Measurements from ENCODE around the gene GJB2. TPM values are rescaled to one million over a fixed set of nuclear protein-coding genes. Genes with fewer than 3 reads are reported as not detected.
"Not testable (repeated sequence)": the region's sequence is repeated elsewhere in the genome, so short reads cannot be mapped to it uniquely, and the experiment has no call there.

The GJB2 gene
- total and polyA plus RNA-seq, 2 of the 8 experiments (the other 6 are each of a cell fraction or from before 2014, with no cell fraction given), result 0.20 to 0.21 TPM

DNA sequence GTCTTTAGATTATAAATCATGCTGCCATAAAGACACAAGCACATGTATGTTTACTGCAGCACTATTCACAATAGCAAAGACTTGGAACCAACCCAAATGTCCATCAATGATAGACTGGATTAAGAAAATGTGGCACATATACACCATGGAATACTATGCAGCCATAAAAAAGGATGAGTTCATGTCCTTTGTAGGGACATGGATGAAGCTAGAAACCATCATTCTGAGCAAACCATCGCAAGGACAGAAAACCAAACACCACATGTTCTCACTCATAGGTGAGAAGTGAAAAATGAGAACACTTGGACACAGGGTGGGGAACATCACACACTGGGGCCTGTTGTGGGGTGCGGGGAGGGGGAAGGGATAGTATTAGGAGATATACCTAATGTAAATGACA, 39.4 kb downstream of the GJB2 start:
- H3K4me3 ChIP-seq (ENCODE audit: extremely low read depth in 1 of 4, insufficient read depth in 2 of 4, low read depth in 3 of 4, low read length in 4 of 4); H3K4me1 ChIP-seq (replicated peaks in 1 of 4; ENCODE audit: control insufficient read depth in 3 of 4, insufficient read depth in 4 of 4, low read length in 3 of 4); H3K56ac ChIP-seq (replicated peaks; ENCODE audit: insufficient read length, low read depth, low read length); H3K9me3 ChIP-seq (ENCODE audit: insufficient read depth in 2 of 2, low read depth in 1 of 2, low read length in 1 of 2); H2BK12ac ChIP-seq (ENCODE audit: low read depth, low read length); H2AFZ ChIP-seq (ENCODE audit: low read length); H4K20me1 ChIP-seq (replicated peaks in 1 of 2; ENCODE audit: control insufficient read depth in 1 of 2, insufficient read depth in 2 of 2, low read length in 2 of 2); H2AK5ac ChIP-seq (ENCODE audit: low read depth, low read length); H3K79me2 ChIP-seq (ENCODE audit: control insufficient read depth in 1 of 2, insufficient read depth in 2 of 2, low read length in 2 of 2); H2BK15ac ChIP-seq (ENCODE audit: low read length); H3K36me3 ChIP-seq (ENCODE audit: control insufficient read depth in 2 of 4, insufficient read depth in 4 of 4, low read length in 3 of 4); H2BK5ac ChIP-seq (ENCODE audit: low read depth, low read length); H4K8ac ChIP-seq (ENCODE audit: extremely low read depth, insufficient read depth, low read length); H3K4ac ChIP-seq (replicated peaks; ENCODE audit: insufficient read length, low read depth, low read length); H3K9ac ChIP-seq (replicated peaks in 1 of 4; ENCODE audit: extremely low read depth in 1 of 4, low read depth in 3 of 4, low read length in 3 of 4); H3K23ac ChIP-seq (ENCODE audit: insufficient read length); DNase-seq (ENCODE audit: low read depth in 1 of 2, low spot score in 2 of 2); H3K14ac ChIP-seq (ENCODE audit: insufficient read length); H4K5ac ChIP-seq (ENCODE audit: insufficient read length, low read depth, low read length); H2BK120ac ChIP-seq (replicated peaks; ENCODE audit: low read depth, low read length); H4K91ac ChIP-seq (replicated peaks; ENCODE audit: insufficient read length, low read length); POLR2A ChIA-PET (ENCODE audit: partially characterized antibody); H3K4me2 ChIP-seq (ENCODE audit: insufficient read depth in 1 of 2, low read depth in 2 of 2, low read length in 2 of 2); H3K27ac ChIP-seq (ENCODE audit: low read depth, low read length); H3K79me1 ChIP-seq (ENCODE audit: low read depth, low read length); H2BK20ac ChIP-seq (ENCODE audit: low read length); H3K27me3 ChIP-seq (replicated peaks in 1 of 4; ENCODE audit: control insufficient read depth in 3 of 4, extremely low read depth in 1 of 4, insufficient read depth in 3 of 4, low read length in 3 of 4); H3K18ac ChIP-seq (ENCODE audit: extremely low read depth, low read length); H3K23me2 ChIP-seq (ENCODE audit: low read depth, low read length); FAIRE-seq: not testable (repeated sequence)
- WGBS, 2 experiments (ENCODE audit: extremely low coverage in 1 of 2, insufficient coverage in 1 of 2, insufficient read length in 1 of 2, insufficient replicate concordance in 2 of 2, low coverage in 1 of 2, low lambda C conversion rate in 2 of 2, missing lambda C conversion rate in 1 of 2), result 91% methylated on average over 2 of the region's 2 CpGs; no CpG with 5 or more reads in 1 of the 2 experiments
- CTCF ChIA-PET (ENCODE audit: partially characterized antibody), result interaction anchor here (1.7 kb wide), 1 partner anchor 11 kb away, joined by 5 read pairs; no protein-coding TSS in a partner anchor
